Astrocyte of the spinal cord (primary cell): ENCODE data around the gene DDX56.

Experiments
- DNase-seq: peaks from one replicate; pipeline ENCODE4 v3.0.0; 2011; ENCODE audit warnings: low read depth, low spot score
- H3K4me3 ChIP-seq: 2 replicates; pipeline ENCODE4 v1.5.1; 2011; ENCODE audit warnings: low read depth, mild to moderate bottlenecking, low read length, moderate library complexity
- CTCF ChIP-seq: IDR thresholded peaks from 2 replicates; pipeline ENCODE4 v1.5.1; 2012; ENCODE audit warnings: low read depth, mild to moderate bottlenecking, low read length, inconsistent platforms
- in situ Hi-C: cut with HindIII; loops from 2 replicates; pipeline ENCODE4 v1.10.0; 2017; ENCODE audit warnings: low sequenced_read_pairs

Gene DDX56

GRCh38 chr7:44522315-44522714 is 51.4 kb downstream of the DDX56 start:
- in situ Hi-C loops: no loop called here
- no peak overlapping the region for H3K4me3 ChIP-seq
- no peak for DNase-seq
- TF ChIP-seq CTCF: no peak

GRCh38 chr7:44521347-44522095 is 52.2 kb downstream of the DDX56 start:
- no peak overlapping the region for H3K4me3 ChIP-seq
- DNase-seq: no peak
- no peak for TF ChIP-seq CTCF
- in situ Hi-C loops: no loop called here

- in situ Hi-C loops: no loop called here
These were observed 53.1 kb downstream of the DDX56 start for GRCh38 chr7:44520574-44520973.

GRCh38 chr7:44519546-44519945 is 54.2 kb downstream of the DDX56 start:
- TF ChIP-seq CTCF: no peak
- no peak overlapping the region for H3K4me3 ChIP-seq
- DNase-seq: no peak
- in situ Hi-C loops: no loop called here

More at GRCh38 chr7:44520574-44520973, 53.1 kb downstream of the DDX56 start:
- TF ChIP-seq CTCF: no peak
- no peak for DNase-seq
- no peak overlapping the region for H3K4me3 ChIP-seq

GRCh38 chr7:44518761-44519160 is 54.9 kb downstream of the DDX56 start:
- no peak overlapping the region for H3K4me3 ChIP-seq
- no peak for TF ChIP-seq CTCF
- DNase-seq: no peak
- in situ Hi-C loops: no loop called here

- no peak overlapping the region for H3K4me3 ChIP-seq
- in situ Hi-C loops: no loop called here
- DNase-seq: no peak
- TF ChIP-seq CTCF: no peak
These were observed 56.5 kb downstream of the DDX56 start for GRCh38 chr7:44517175-44517574.
